Chondrocyte (in vitro differentiated cells): ENCODE measurements around the gene MMP21. TPM values are rescaled to one million over a fixed set of nuclear protein-coding genes. Genes with fewer than 3 reads are reported as not detected.

Experiments used
- DNase-seq: peaks from one replicate; pipeline ENCODE4 v3.0.0; 2021; ENCODE audit warnings: mixed read lengths, low spot score
- H3K27ac Mint-ChIP-seq: one replicate; pipeline ENCODE4 v1.8.0; 2021; ENCODE audit warnings: mild to moderate bottlenecking, moderate library complexity, mixed read lengths; ENCODE audit not compliant: unreplicated experiment
- H3K27me3 Mint-ChIP-seq: 2 replicates; pipeline ENCODE4 v1.8.0; 2021; ENCODE audit warnings: low read depth, mixed read lengths
- H3K36me3 Mint-ChIP-seq: 2 replicates; pipeline ENCODE4 v1.8.0; 2021; ENCODE audit warnings: low read depth, mixed read lengths
- H3K4me1 Mint-ChIP-seq: 2 replicates; pipeline ENCODE4 v1.8.0; 2021; ENCODE audit warnings: low read depth, mild to moderate bottlenecking, mixed read lengths
- H3K4me3 Mint-ChIP-seq: one replicate; pipeline ENCODE4 v1.8.0; 2021; ENCODE audit warnings: mild to moderate bottlenecking, moderate library complexity, mixed read lengths; ENCODE audit not compliant: unreplicated experiment
- H3K9me3 Mint-ChIP-seq: 2 replicates; pipeline ENCODE4 v1.8.0; 2021; ENCODE audit warnings: low read depth, mixed read lengths
- CTCF ChIP-seq: fragments of 200-600 bp; sonication (generic); IDR thresholded peaks from 2 replicates; pipeline ENCODE4 v1.5.0; 2021; ENCODE audit warnings: antibody characterized with exemption, mild to moderate bottlenecking, moderate library complexity
- total RNA-seq: library from RNA; stranded (reverse); gene quantifications from 3 replicates; pipeline ENCODE4 v1.2.1, GENCODE V29; 2021

Gene MMP21
- total RNA-seq, 1 donor from 2014 or later = not detected

DNA sequence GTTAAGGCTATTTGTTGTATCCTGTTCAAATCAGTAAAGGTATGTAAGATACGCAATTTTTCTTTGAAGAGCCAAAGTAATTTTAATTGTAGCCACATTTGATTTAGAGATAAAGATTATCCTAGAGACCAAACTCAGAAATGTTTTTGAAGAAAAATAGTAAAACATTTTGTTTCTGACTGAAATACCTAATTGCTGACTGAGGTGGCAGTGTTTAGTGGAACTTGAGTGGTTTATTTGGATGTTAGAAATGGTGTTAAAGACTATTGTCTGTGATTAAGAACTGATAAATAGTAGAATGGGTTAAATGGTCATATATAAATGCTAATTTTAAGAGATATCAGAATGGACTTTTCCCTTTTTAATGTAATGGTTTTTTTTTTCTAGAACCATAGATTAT, 40.8 kb downstream of the MMP21 start:
- no peaks in the 10 kb centered on the region for H3K27me3 Mint-ChIP-seq

GRCh38 chr10:125734148-125734547, 41.5 kb downstream of the MMP21 start:
- H3K36me3 Mint-ChIP-seq = peaks cover 39% of the 10 kb centered on the region
- no peaks in the 10 kb centered on the region for H3K9me3 Mint-ChIP-seq
- DNase-seq = no peak
- TF ChIP-seq CTCF = no peak
- no peak overlapping the region for H3K4me3 Mint-ChIP-seq
- H3K4me1 Mint-ChIP-seq = no peaks in the 10 kb centered on the region
- no peaks in the 10 kb centered on the region for H3K27me3 Mint-ChIP-seq
- no peak overlapping the region for H3K27ac Mint-ChIP-seq

More for the DNA sequence above, 40.8 kb downstream of the MMP21 start:
- peak; percentile 57 for TF ChIP-seq CTCF
- Mint-ChIP-seq H3K36me3 (peaks cover 40% of the 10 kb centered on the region), H3K4me1 (no peaks in the 10 kb centered on the region), H3K9me3 (no peaks in the 10 kb centered on the region), H3K4me3 (no peak overlapping the region), H3K27ac (no peak overlapping the region)
- DNase-seq = no peak

DNA sequence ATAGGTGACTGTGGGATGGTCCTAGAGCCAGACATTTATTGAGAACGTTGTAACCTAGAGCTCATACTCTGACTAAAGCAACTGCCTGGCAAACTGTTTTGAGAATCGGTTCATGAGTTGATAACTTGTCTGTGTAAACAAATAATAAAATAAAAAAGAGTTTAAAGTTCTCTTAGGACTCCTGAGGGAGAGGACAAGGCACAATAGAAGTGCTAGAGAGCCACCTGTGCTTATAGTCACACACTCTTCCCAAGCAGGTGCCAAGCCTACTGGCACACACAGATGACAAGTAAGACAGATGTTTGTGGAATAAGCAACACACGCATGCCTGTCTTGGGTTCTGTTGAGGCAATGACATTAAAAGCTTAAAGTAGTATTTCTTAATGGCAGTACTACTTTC, 48.2 kb downstream of the MMP21 start:
- no peaks in the 10 kb centered on the region for H3K27me3 Mint-ChIP-seq
- H3K36me3 Mint-ChIP-seq = peaks cover 52% of the 10 kb centered on the region
- no peak overlapping the region for H3K4me3 Mint-ChIP-seq
- no peaks in the 10 kb centered on the region for H3K9me3 Mint-ChIP-seq
- no peak for TF ChIP-seq CTCF
- H3K4me1 Mint-ChIP-seq = no peaks in the 10 kb centered on the region
- DNase-seq = no peak
- H3K27ac Mint-ChIP-seq = no peak overlapping the region

DNA sequence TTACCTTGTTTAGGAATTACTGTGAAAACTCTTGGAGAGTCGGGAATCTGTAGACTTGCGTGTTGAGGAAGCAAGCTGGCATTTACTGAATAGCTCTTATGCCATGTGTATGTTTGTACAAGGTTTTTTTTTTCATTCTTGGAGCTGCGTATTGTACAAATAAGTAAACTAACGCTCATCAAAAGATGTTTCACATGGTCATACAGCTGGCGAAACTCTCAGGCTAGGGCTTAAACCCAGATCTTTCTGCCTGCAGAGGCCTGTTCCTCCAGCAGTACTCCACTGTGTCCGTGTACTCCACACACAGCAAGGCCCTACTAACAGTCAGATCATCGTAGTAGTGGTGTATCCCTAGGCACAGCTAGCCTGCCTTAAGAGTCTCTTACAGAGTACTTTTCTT, 48.7 kb downstream of the MMP21 start:
- H3K4me1 Mint-ChIP-seq = peaks cover under 1% of the 10 kb centered on the region
- no peak for TF ChIP-seq CTCF
- H3K27me3 Mint-ChIP-seq = no peaks in the 10 kb centered on the region
- H3K4me3 Mint-ChIP-seq = no peak overlapping the region
- no peak overlapping the region for H3K27ac Mint-ChIP-seq
- H3K36me3 Mint-ChIP-seq = peaks cover 47% of the 10 kb centered on the region
- H3K9me3 Mint-ChIP-seq = no peaks in the 10 kb centered on the region
- DNase-seq = no peak

GRCh38 chr10:125722811-125723210, 52.8 kb downstream of the MMP21 start:
- peaks cover 25% of the 10 kb centered on the region for H3K4me1 Mint-ChIP-seq
- H3K27me3 Mint-ChIP-seq = no peaks in the 10 kb centered on the region
- TF ChIP-seq CTCF = no peak
- H3K27ac Mint-ChIP-seq = no peak overlapping the region
- H3K36me3 Mint-ChIP-seq = peaks cover 29% of the 10 kb centered on the region
- H3K9me3 Mint-ChIP-seq = no peaks in the 10 kb centered on the region
- H3K4me3 Mint-ChIP-seq = no peak overlapping the region
- no peak for DNase-seq
